ENCODE results near the gene LRRC8C. TPM values are rescaled to one million over a fixed set of nuclear protein-coding genes. Genes with fewer than 3 reads are reported as not detected.

LRRC8C gene
- total RNA-seq, 2 experiments from 2014 or later: 28.4 to 30.2 TPM

GRCh38 chr1:89732643-89733222 is 99.8 kb downstream of the LRRC8C start:
- no peak for DNase-seq
- H3K4me1 ChIP-seq (ENCODE audit: insufficient read depth, low read length): peaks cover 9% of the 10 kb centered on the region
- no peaks in the 10 kb centered on the region for H3K27me3 ChIP-seq (ENCODE audit: control insufficient read depth in 1 of 2, insufficient read depth in 2 of 2, low read length in 2 of 2)
- no peaks in the 10 kb centered on the region for H3K9me3 ChIP-seq (ENCODE audit: control insufficient read depth in 1 of 2, insufficient read depth in 1 of 2, low read length in 2 of 2)
- Mint-ChIP-seq H3K4me1 (ENCODE audit: low read depth) (peaks cover 30% of the 10 kb centered on the region), H3K36me3 (ENCODE audit: low read depth) (no peaks in the 10 kb centered on the region), H3K4me3 (no peak overlapping the region), H3K27me3 (no peaks in the 10 kb centered on the region), H3K9me3 (no peaks in the 10 kb centered on the region), H3K27ac (no peak overlapping the region)
- H3K4me3 ChIP-seq (ENCODE audit: low read length): no peak overlapping the region
- no peak overlapping the region for H3K27ac ChIP-seq (ENCODE audit: low read depth in 1 of 2, low read length in 2 of 2)
- ChIA-PET CTCF (no interaction called here), POLR2A (no interaction called here)
- ATAC-seq (ENCODE audit: poor library complexity): no peak
- intact Hi-C loops (cut with DNase I, micrococcal nuclease): no loop called here
- TF ChIP-seq CTCF (IDR thresholded peaks at IDR 0.05): no peak
- H3K36me3 ChIP-seq (ENCODE audit: insufficient read depth, low read length): no peaks in the 10 kb centered on the region

GRCh38 chr1:89733748-89734147 is 100.8 kb downstream of the LRRC8C start:
- DNase-seq (no peak), ATAC-seq (ENCODE audit: poor library complexity) (no peak)
- no peaks in the 10 kb centered on the region for H3K36me3 Mint-ChIP-seq (ENCODE audit: low read depth)
- peaks cover 29% of the 10 kb centered on the region for H3K4me1 Mint-ChIP-seq (ENCODE audit: low read depth)
- ChIA-PET POLR2A (no interaction called here), CTCF (no interaction called here)
- H3K27ac Mint-ChIP-seq: no peak overlapping the region
- Histone ChIP-seq H3K27ac (ENCODE audit: low read depth in 1 of 2, low read length in 2 of 2) (no peak overlapping the region), H3K4me1 (ENCODE audit: insufficient read depth, low read length) (peaks cover 2% of the 10 kb centered on the region), H3K9me3 (ENCODE audit: control insufficient read depth in 1 of 2, insufficient read depth in 1 of 2, low read length in 2 of 2) (no peaks in the 10 kb centered on the region), H3K27me3 (ENCODE audit: control insufficient read depth in 1 of 2, insufficient read depth in 2 of 2, low read length in 2 of 2) (no peaks in the 10 kb centered on the region), H3K4me3 (ENCODE audit: low read length) (no peak overlapping the region), H3K36me3 (ENCODE audit: insufficient read depth, low read length) (no peaks in the 10 kb centered on the region)
- H3K9me3 Mint-ChIP-seq: no peaks in the 10 kb centered on the region
- H3K27me3 Mint-ChIP-seq: no peaks in the 10 kb centered on the region
- intact Hi-C loops (cut with DNase I, micrococcal nuclease): no loop called here
- TF ChIP-seq CTCF (IDR thresholded peaks at IDR 0.05): no peak
- H3K4me3 Mint-ChIP-seq: no peak overlapping the region

GRCh38 chr1:89734442-89734841 is 101.5 kb downstream of the LRRC8C start:
- peaks cover 0 to 5% of the 10 kb centered on the region in 2 experiments for H3K9me3 ChIP-seq (ENCODE audit: control insufficient read depth in 1 of 2, insufficient read depth in 1 of 2, low read length in 2 of 2)
- H3K4me1 ChIP-seq (ENCODE audit: insufficient read depth, low read length): peaks cover 9% of the 10 kb centered on the region
- no peak overlapping the region for H3K4me3 ChIP-seq (ENCODE audit: low read length)
- peaks cover 30% of the 10 kb centered on the region for H3K4me1 Mint-ChIP-seq (ENCODE audit: low read depth)
- H3K4me3 Mint-ChIP-seq: no peak overlapping the region
- intact Hi-C loops (cut with DNase I, micrococcal nuclease): no loop called here
- H3K27me3 ChIP-seq (ENCODE audit: control insufficient read depth in 1 of 2, insufficient read depth in 2 of 2, low read length in 2 of 2): no peaks in the 10 kb centered on the region
- ChIA-PET POLR2A (no interaction called here), CTCF (no interaction called here)
- no peak overlapping the region for H3K27ac ChIP-seq (ENCODE audit: low read depth in 1 of 2, low read length in 2 of 2)
- H3K27ac Mint-ChIP-seq: no peak overlapping the region
- no peaks in the 10 kb centered on the region for H3K9me3 Mint-ChIP-seq
- no peak for TF ChIP-seq CTCF (IDR thresholded peaks at IDR 0.05)
- no peaks in the 10 kb centered on the region for H3K27me3 Mint-ChIP-seq
- DNase-seq (no peak), ATAC-seq (ENCODE audit: poor library complexity) (no peak)
- H3K36me3 Mint-ChIP-seq (ENCODE audit: low read depth): no peaks in the 10 kb centered on the region
- H3K36me3 ChIP-seq (ENCODE audit: insufficient read depth, low read length): no peaks in the 10 kb centered on the region

Measured in CD4-positive, alpha-beta T cell (primary cell).